Measurements from ENCODE around the gene GNAZ.

Gene GNAZ

GRCh38 chr22:23077627-23078461 is 7.5 kb downstream of the GNAZ start:
- DNase-seq (ENCODE audit: low spot score), result no peak

- no peak for DNase-seq (ENCODE audit: low spot score)
These were observed 8.1 kb downstream of the GNAZ start for GRCh38 chr22:23078462-23078787.

- DNase-seq (ENCODE audit: low spot score), result no peak
These were observed 9.0 kb downstream of the GNAZ start for GRCh38 chr22:23079240-23079768.

- DNase-seq (ENCODE audit: low spot score), result no peak
These were observed 9.6 kb downstream of the GNAZ start for GRCh38 chr22:23079814-23080521.

- DNase-seq (ENCODE audit: low spot score), result no peak
These were observed 10.4 kb downstream of the GNAZ start for GRCh38 chr22:23080613-23081290.

- DNase-seq (ENCODE audit: low spot score), result no peak
These were observed 12.4 kb downstream of the GNAZ start for GRCh38 chr22:23082534-23083314.

- DNase-seq (ENCODE audit: low spot score), result no peak
These were observed 13.1 kb downstream of the GNAZ start for GRCh38 chr22:23083315-23084021.

GRCh38 chr22:23084453-23085350 is 14.4 kb downstream of the GNAZ start:
- DNase-seq (ENCODE audit: low spot score), result peak; percentile 55

- no peak for DNase-seq (ENCODE audit: low spot score)
These were observed 15.0 kb downstream of the GNAZ start for GRCh38 chr22:23085351-23085671.

GRCh38 chr22:23085785-23086184 is 15.5 kb downstream of the GNAZ start:
- DNase-seq (ENCODE audit: low spot score), result no peak

- DNase-seq (ENCODE audit: low spot score), result no peak
These were observed 15.9 kb downstream of the GNAZ start for GRCh38 chr22:23086263-23086662.

- no peak for DNase-seq (ENCODE audit: low spot score)
These were observed 16.5 kb downstream of the GNAZ start for GRCh38 chr22:23086787-23087186.

GRCh38 chr22:23088199-23088604 is 17.9 kb downstream of the GNAZ start:
- peak; percentile 32 for DNase-seq (ENCODE audit: low spot score)

- DNase-seq (ENCODE audit: low spot score), result no peak
These were observed 18.7 kb downstream of the GNAZ start for GRCh38 chr22:23089010-23089409.

- no peak for DNase-seq (ENCODE audit: low spot score)
These were observed 19.5 kb downstream of the GNAZ start for GRCh38 chr22:23089633-23090456.

GRCh38 chr22:23090457-23090835 is 20.1 kb downstream of the GNAZ start:
- DNase-seq (ENCODE audit: low spot score), result no peak

- DNase-seq (ENCODE audit: low spot score), result no peak
These were observed 21.4 kb downstream of the GNAZ start for GRCh38 chr22:23091760-23092159.

GRCh38 chr22:23092217-23092955 is 22.1 kb downstream of the GNAZ start:
- no peak for DNase-seq (ENCODE audit: low spot score)
